Right lobe of liver (tissue), 6 donors: ENCODE data around the gene DIPK1C. TPM values are rescaled to one million over a fixed set of nuclear protein-coding genes. Genes with fewer than 3 reads are reported as not detected.

ENCODE experiments used
- ATAC-seq, 4 donors: fragments of 200-7000 bp; cut with Tn5 transposase; one replicate each; pipeline ENCODE4 v1.9.1; 2020; ENCODE audit warnings: mild to moderate bottlenecking in 4 of 4, moderate library complexity in 4 of 4
- DNase-seq, 3 donors: peaks; one replicate each; pipeline ENCODE4 v3.0.0-alpha.2; 2020
- H3K27ac ChIP-seq, 3 donors: fragments of 200-600 bp; one replicate each; pipeline ENCODE4 v1.8.0; 2022
- H3K27me3 ChIP-seq, 2 donors: fragments of 200-600 bp; one replicate each; pipeline ENCODE4 v1.8.0; 2022
- H3K36me3 ChIP-seq, 4 donors: fragments of 200-600 bp; sonication (generic) in 1 of 4; one replicate each; pipeline versions ENCODE4 v1.5.1 to v1.8.0; 2017 to 2022; ENCODE audit warnings: control low read depth in 1 of 4
- H3K4me1 ChIP-seq, 4 donors: fragments of 200-600 bp; sonication (generic) in 1 of 4; one replicate each; pipeline versions ENCODE4 v1.5.1 to v1.8.0; 2017 to 2022; ENCODE audit warnings: control low read depth in 1 of 4
- H3K4me3 ChIP-seq, 3 donors: fragments of 200-600 bp; one replicate each; pipeline ENCODE4 v1.8.0; 2022
- H3K9me3 ChIP-seq, 4 donors: fragments of 200-600 bp; sonication (generic) in 1 of 4; one replicate each; pipeline versions ENCODE4 v1.5.1 to v1.8.0; 2017 to 2022; ENCODE audit warnings: control low read depth in 1 of 4
- POLR2A ChIP-seq: fragments of 450-650 bp; IDR thresholded peaks from one replicate; pipeline ENCODE4 v1.6.1; 2017; ENCODE audit warnings: antibody characterized with exemption, mild to moderate bottlenecking
- WGBS: methylation state at CpG from one replicate; pipeline ENCODE4 v1.1.6; 2018; ENCODE audit warnings: low coverage, low lambda C conversion rate; ENCODE audit not compliant: insufficient coverage; ENCODE audit errors: missing lambda C conversion rate; 5-methylcytosine and 5-hydroxymethylcytosine counted together
- intact Hi-C, 2 donors: fragments of 100-400 bp; cut with DNase I; formaldehyde crosslinking; loops; one replicate each; pipeline versions ENCODE4 v1.11.2 to v1.14.1; 2022
- total RNA-seq, 6 experiments: library from RNA; depleted of rRNA in 2 of 6; stranded (reverse); fragments of >200 nt in 2 of 6; fragmentation: NEBNext Ultra II Directional in 3 of 6; extraction: Animal tissue kit (Norgen Biotek cat#: 25700) in 3 of 6; gene quantifications; one replicate each; pipeline versions ENCODE4 v1.1.0 to v1.2.4, GENCODE V29; 2016 to 2023
- TF ChIP-seq, protein P1 (sequence below), 4 donors: fragments of 200-600 bp in 3 of 4; fragments of 450-650 bp in 1 of 4; IDR thresholded peaks; one replicate each; pipeline versions ENCODE4 v1.5.1 to v1.8.0; 2016 to 2022; ENCODE audit warnings: antibody characterized with exemption in 4 of 4, mild to moderate bottlenecking in 2 of 4
- donor health status: DM: no; HTN: yes; CAD: no.
- donor health status: DM: no; HTN: no; CAD: no.
- donor health status: DM: no; HTN: no; CAD: no.
- donor health status: DM: no; HTN: yes; CAD: no.
- donor health status: DM: no; HTN: yes; CAD: no.

The DIPK1C gene
- total RNA-seq, 6 experiments from 2014 or later, result 0.06 to 0.37 (median 0.20) TPM; not detected in 3

- no peaks in the 10 kb centered on the region for H3K27me3 ChIP-seq
- TF ChIP-seq, protein P1, sequence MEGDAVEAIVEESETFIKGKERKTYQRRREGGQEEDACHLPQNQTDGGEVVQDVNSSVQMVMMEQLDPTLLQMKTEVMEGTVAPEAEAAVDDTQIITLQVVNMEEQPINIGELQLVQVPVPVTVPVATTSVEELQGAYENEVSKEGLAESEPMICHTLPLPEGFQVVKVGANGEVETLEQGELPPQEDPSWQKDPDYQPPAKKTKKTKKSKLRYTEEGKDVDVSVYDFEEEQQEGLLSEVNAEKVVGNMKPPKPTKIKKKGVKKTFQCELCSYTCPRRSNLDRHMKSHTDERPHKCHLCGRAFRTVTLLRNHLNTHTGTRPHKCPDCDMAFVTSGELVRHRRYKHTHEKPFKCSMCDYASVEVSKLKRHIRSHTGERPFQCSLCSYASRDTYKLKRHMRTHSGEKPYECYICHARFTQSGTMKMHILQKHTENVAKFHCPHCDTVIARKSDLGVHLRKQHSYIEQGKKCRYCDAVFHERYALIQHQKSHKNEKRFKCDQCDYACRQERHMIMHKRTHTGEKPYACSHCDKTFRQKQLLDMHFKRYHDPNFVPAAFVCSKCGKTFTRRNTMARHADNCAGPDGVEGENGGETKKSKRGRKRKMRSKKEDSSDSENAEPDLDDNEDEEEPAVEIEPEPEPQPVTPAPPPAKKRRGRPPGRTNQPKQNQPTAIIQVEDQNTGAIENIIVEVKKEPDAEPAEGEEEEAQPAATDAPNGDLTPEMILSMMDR (IDR thresholded peaks at IDR 0.05), result no peak
- no peak for TF ChIP-seq POLR2A
- H3K4me3 ChIP-seq, result no peak overlapping the region
- 46% methylated on average over 7 of the region's 7 CpGs for WGBS
- no peaks in the 10 kb centered on the region for H3K36me3 ChIP-seq
- ATAC-seq, result no peak
- intact Hi-C loops, result loop anchor here (5.0 to 10.0 kb wide), 3 partner anchors 115 to 137 kb away; no protein-coding TSS in a partner anchor
- no peaks in the 10 kb centered on the region for H3K9me3 ChIP-seq
- no peak overlapping the region for H3K27ac ChIP-seq
- no peaks in the 10 kb centered on the region for H3K4me1 ChIP-seq
- DNase-seq, result no peak
These were observed 32.6 kb upstream of the DIPK1C start for GRCh38 chr18:74489676-74490075.

DNA sequence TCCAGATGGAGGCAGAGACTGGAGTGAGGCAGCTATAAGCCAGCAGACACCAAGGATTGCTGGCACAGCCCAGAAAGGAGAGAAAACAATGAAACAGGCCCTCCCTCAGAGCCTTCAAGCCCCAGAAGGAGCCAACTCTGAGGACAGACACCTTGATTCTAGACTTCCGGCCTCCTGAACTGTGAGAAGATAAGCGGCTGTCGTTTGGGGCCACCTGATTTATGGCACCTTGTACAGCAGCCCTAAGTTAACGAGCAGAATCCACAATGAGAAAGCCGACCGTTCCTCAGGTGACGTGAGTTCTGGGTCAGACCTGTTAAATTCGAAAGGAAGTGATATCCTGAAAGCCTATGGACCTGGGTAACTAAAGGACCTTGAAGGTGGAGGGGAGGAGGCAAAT is 31.8 kb upstream of the DIPK1C start:
- no peaks in the 10 kb centered on the region for H3K27me3 ChIP-seq
- no peaks in the 10 kb centered on the region for H3K9me3 ChIP-seq
- 89% methylated on average over 4 of the region's 8 CpGs for WGBS
- H3K4me3 ChIP-seq, result no peak overlapping the region
- H3K27ac ChIP-seq, result no peak overlapping the region
- ATAC-seq (no peak), DNase-seq (no peak)
- TF ChIP-seq POLR2A, result no peak
- TF ChIP-seq, protein P1 (IDR thresholded peaks at IDR 0.05), result no peak
- no peaks in the 10 kb centered on the region for H3K4me1 ChIP-seq
- intact Hi-C loops, result loop anchor here (5.0 to 10.0 kb wide), 2 partner anchors 114 to 127 kb away; no protein-coding TSS in a partner anchor
- no peaks in the 10 kb centered on the region for H3K36me3 ChIP-seq

DNA sequence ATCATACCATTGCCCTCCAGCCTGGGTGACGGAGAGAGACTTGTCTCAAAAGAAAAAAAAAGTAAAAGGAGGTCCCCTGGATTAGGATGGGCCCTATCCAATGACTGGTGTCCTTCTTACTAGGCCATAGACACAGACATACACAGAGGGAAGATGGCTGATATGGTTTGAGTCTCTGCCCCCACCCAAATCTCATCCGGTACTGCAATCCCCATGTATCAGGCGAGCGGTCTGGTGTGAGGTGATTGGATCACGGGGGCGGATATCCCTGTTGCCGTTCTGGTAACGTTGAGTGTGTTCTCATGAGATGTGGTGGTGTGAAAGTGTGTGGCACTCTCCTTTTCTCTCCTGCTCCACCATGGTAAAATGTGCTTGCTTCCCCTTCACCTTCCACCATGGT is 31.2 kb upstream of the DIPK1C start:
- no peaks in the 10 kb centered on the region for H3K4me1 ChIP-seq
- no peaks in the 10 kb centered on the region for H3K27me3 ChIP-seq
- ATAC-seq, result no peak
- intact Hi-C loops, result loop anchor here (5.0 to 10.0 kb wide), 2 partner anchors 114 to 126 kb away; no protein-coding TSS in a partner anchor
- TF ChIP-seq, protein P1 (IDR thresholded peaks at IDR 0.05), result no peak
- TF ChIP-seq POLR2A, result no peak
- no peaks in the 10 kb centered on the region for H3K9me3 ChIP-seq
- no peaks in the 10 kb centered on the region for H3K36me3 ChIP-seq
- no peak overlapping the region for H3K27ac ChIP-seq
- 85% methylated on average over 3 of the region's 8 CpGs for WGBS
- no peak for DNase-seq
- no peak overlapping the region for H3K4me3 ChIP-seq

DNA sequence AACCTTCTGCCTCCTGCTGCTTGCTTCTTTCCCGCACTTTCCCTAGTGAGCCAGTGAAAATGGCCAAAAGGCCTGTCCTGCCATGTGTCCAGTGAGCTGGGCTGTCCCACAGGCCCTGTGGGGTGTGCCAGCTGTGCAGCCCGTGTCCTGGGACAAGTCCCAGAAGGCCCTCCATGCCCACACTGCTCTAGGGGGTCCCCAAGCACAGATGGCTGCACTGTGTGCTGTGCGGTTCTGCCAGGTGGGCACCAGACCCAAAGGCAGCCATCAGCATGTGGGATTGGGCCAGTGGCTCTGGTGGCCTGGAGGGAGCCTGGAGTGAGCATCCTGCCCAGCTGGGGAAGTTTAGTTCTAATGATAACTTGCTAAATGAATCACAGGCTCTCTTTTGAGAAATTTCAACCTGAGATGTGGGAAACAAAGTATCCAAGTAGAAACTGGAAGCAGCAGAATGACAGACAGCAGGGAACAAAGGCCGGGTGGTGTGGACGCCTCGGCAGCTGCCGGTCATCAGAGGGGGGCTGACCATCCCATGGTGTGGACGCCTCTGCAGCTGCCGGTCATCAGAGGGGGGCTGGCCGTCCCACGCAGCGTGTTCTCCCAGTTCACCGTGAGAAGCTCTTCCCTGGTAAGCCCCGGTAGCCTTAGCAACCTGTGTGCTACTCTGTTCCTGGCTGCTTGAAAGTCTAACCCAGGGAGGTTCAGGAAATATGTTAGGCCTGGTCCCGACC is 29.2 kb upstream of the DIPK1C start:
- Histone ChIP-seq H3K9me3 (no peaks in the 10 kb centered on the region), H3K36me3 (no peaks in the 10 kb centered on the region), H3K27me3 (no peaks in the 10 kb centered on the region), H3K4me3 (no peak overlapping the region), H3K4me1 (no peaks in the 10 kb centered on the region), H3K27ac (no peak overlapping the region)
- WGBS, result 83% methylated on average over 2 of the region's 15 CpGs
- intact Hi-C loops, result loop anchor here (5.0 to 10.0 kb wide), 2 partner anchors 111 to 124 kb away; no protein-coding TSS in a partner anchor
- DNase-seq (no peak), ATAC-seq (peak in 1 of 4 donors; percentile 29)
- no peak for TF ChIP-seq POLR2A
- TF ChIP-seq, protein P1 (IDR thresholded peaks at IDR 0.05), result no peak
